ENCODE measurements around the gene NRG3. TPM values are rescaled to one million over a fixed set of nuclear protein-coding genes. Genes with fewer than 3 reads are reported as not detected.
"Not testable (repeated sequence)": the region's sequence is repeated elsewhere in the genome, so short reads cannot be mapped to it uniquely, and the experiment has no call there.

Gene NRG3
- total and polyA plus RNA-seq, 11 donors: 0.11 to 0.41 (median 0.27) TPM; not detected in 7

DNA sequence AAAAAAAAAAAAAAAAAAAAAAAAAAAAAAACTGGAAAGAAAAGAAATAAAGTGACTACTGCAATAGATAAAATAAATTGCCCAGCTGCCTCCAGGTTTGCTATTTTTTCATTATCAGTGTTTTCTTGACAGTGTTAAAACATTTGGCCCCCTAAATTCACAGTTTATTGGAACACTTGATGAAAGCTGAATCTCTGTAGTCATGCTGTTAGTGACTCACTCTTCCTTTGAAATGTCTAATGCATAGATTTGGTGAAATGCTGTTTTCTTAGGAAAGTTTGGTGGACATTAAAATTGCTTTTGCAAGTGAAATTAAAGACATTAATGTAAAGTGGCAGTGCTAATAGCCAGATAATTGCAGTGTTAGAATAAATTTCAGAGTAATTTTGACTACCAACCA is 785.2 kb downstream of the NRG3 start:
- intact Hi-C loops (cut with DNase I): no loop called here

DNA sequence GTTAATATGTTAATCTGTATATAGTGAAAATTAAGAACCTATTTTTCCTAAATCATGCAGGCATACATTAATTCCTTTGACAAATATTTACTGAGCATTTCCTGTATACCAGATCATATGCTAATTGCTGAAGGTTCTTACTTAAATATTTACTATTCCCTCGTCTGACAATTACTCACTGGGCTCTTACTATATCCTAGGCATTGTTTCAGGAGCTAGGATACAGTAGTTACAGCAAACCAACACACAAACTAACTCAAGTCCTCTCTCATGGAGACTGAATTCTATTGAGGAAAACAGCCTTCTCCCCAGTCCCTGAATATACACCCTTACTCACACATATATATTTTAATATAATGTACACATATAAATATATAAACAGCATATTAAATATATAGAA is 786.0 kb downstream of the NRG3 start:
- whole genome bisulfite sequencing, 4 donors: 21 to 46% (median 28%) methylated on average over 1 of the region's 1 CpG
- no peak for ATAC-seq
- no peaks in the 10 kb centered on the region for H3K9me3 ChIP-seq
- no peak for TF ChIP-seq POLR2A (IDR thresholded peaks at IDR 0.05)
- TF ChIP-seq, protein P1, sequence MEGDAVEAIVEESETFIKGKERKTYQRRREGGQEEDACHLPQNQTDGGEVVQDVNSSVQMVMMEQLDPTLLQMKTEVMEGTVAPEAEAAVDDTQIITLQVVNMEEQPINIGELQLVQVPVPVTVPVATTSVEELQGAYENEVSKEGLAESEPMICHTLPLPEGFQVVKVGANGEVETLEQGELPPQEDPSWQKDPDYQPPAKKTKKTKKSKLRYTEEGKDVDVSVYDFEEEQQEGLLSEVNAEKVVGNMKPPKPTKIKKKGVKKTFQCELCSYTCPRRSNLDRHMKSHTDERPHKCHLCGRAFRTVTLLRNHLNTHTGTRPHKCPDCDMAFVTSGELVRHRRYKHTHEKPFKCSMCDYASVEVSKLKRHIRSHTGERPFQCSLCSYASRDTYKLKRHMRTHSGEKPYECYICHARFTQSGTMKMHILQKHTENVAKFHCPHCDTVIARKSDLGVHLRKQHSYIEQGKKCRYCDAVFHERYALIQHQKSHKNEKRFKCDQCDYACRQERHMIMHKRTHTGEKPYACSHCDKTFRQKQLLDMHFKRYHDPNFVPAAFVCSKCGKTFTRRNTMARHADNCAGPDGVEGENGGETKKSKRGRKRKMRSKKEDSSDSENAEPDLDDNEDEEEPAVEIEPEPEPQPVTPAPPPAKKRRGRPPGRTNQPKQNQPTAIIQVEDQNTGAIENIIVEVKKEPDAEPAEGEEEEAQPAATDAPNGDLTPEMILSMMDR (IDR thresholded peaks at IDR 0.05): no peak
- intact Hi-C loops (cut with DNase I): no loop called here
- DNase-seq: no peak
- H3K4me3 ChIP-seq: no peak overlapping the region
- no peaks in the 10 kb centered on the region for H3K36me3 ChIP-seq
- no peak overlapping the region for H3K27ac ChIP-seq
- no peaks in the 10 kb centered on the region for H3K27me3 ChIP-seq
- no peaks in the 10 kb centered on the region for H3K4me1 ChIP-seq

More for the DNA sequence above, 785.2 kb downstream of the NRG3 start:
- ATAC-seq (no peak), DNase-seq (no peak)
- TF ChIP-seq, protein P1 (IDR thresholded peaks at IDR 0.05): no peak
- no peak for TF ChIP-seq POLR2A (IDR thresholded peaks at IDR 0.05)
- no peaks in the 10 kb centered on the region for H3K27me3 ChIP-seq
- H3K27ac ChIP-seq: no peak overlapping the region
- no peak overlapping the region for H3K4me3 ChIP-seq
- no peaks in the 10 kb centered on the region for H3K4me1 ChIP-seq
- no peaks in the 10 kb centered on the region for H3K36me3 ChIP-seq
- no peaks in the 10 kb centered on the region for H3K9me3 ChIP-seq

DNA sequence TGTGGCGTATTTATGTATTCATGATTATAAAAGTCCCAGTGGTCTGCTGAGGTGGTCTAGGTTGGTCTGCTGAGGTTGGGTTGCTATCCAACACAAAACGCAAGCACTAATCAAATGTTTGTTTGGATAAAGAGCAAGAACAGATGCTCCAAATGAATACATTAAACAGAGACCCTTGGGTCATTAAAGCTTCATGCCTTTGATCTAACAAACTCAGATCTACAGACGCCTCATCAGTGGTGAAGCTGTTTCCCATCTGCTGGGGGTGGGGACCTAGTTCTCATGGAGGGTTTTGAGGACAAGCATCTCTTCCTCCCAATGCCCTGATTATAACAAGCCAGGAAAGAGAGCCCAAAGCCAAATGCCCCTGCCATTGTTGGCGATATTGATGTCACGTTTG is 786.7 kb downstream of the NRG3 start:
- no peak for ATAC-seq
- 83 to 87% (median 85%) methylated on average over 5 of the region's 5 CpGs for WGBS, 4 donors
- Histone ChIP-seq H3K36me3 (no peaks in the 10 kb centered on the region), H3K4me3 (no peak overlapping the region), H3K9me3 (no peaks in the 10 kb centered on the region), H3K4me1 (no peaks in the 10 kb centered on the region), H3K27ac (no peak overlapping the region), H3K27me3 (no peaks in the 10 kb centered on the region)
- DNase-seq: no peak
- no peak for TF ChIP-seq POLR2A (IDR thresholded peaks at IDR 0.05)
- intact Hi-C loops (cut with DNase I): no loop called here

DNA sequence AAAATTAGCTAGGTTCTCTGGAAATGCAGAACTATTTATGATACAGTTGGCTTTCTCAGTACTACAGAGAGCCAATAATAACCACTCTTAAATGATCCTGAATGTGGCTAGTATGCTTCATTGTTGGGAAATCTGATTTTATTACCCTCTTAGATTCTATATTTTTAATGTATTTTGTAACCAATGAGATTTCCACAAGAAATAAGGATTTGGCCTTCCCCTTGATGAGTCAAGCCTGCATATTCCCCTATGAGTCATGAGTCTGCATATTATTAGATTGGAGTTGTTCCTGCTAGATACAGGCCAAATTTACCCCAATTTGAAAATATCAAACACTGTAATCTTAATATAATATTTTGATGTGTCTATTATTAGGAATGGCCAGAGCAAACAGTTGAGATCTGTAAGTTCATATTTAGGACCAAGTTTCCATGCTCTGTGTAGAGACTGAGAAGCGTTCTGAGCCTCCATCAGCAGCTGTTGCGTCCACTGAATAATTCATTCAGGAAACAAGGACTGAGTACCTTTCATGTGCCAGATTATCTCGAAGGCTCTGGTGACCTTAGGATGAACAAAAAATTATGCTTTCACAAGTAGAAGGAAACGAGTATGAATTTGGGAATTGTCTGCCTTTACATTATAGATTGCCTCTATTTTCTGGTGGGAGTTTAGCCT is 793.4 kb downstream of the NRG3 start:
- intact Hi-C loops (cut with DNase I): no loop called here
- DNase-seq (no peak), ATAC-seq (peak in 2 of 4 donors; percentile 30 to 67)
- WGBS, 4 donors: 53 to 64% (median 59%) methylated on average over 4 of the region's 4 CpGs
- Histone ChIP-seq H3K4me3 (no peak overlapping the region), H3K36me3 (no peaks in the 10 kb centered on the region), H3K4me1 (peaks cover 0 to 8% (median 0%) of the 10 kb centered on the region in 12 donors), H3K27ac (peak overlapping the region in 1 of 12 donors; percentile 29), H3K27me3 (no peaks in the 10 kb centered on the region), H3K9me3 (no peaks in the 10 kb centered on the region)
- no peak for TF ChIP-seq POLR2A (IDR thresholded peaks at IDR 0.05)
- TF ChIP-seq, protein P1 (IDR thresholded peaks at IDR 0.05): no peak

DNA sequence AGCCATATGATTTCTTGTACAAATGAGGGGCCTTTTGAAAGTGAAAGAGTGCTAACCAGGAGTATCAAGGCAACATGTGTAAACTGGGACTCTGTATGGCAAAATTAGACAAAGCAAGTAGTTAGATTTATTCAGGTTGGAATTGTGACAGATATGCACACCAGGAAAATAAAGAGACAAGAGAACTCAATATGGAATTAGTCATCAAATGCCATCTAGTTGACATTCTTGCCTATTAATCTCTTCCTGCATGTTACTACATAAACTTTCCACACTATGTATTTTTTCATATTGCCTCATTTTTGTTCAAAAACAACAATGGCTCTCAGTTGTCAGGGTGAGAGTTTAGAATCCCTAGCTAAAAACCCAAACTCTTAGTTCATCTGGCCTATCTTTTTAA is 799.0 kb downstream of the NRG3 start:
- Histone ChIP-seq H3K4me3 (no peak overlapping the region), H3K36me3 (no peaks in the 10 kb centered on the region), H3K9me3 (peaks cover 0 to 12% (median 2%) of the 10 kb centered on the region in 12 donors), H3K27me3 (no peaks in the 10 kb centered on the region), H3K4me1 (no peaks in the 10 kb centered on the region), H3K27ac (no peak overlapping the region)
- intact Hi-C loops (cut with DNase I): no loop called here
- TF ChIP-seq, protein P1 (IDR thresholded peaks at IDR 0.05): no peak
- TF ChIP-seq POLR2A (IDR thresholded peaks at IDR 0.05): no peak
- ATAC-seq (no peak), DNase-seq (no peak)

DNA sequence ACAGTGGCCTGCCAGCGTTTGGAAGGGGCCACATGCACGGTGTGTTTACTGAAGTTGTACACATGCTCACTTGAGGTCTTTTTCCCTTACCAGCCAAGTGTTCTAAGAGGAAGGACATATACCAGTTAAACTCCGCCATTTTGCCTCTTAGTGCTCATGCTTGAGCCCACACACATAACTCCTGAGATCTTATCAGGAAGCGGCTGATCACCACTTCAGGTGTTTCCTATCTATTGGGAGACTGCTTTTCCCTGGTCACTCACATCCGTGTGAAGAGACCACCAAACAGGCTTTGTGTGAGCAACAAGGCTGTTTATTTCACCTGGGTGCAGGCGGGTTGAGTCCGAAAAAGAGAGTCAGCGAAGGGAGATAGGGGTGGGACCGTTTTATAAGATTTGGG is 802.9 kb downstream of the NRG3 start:
- H3K27ac ChIP-seq; H3K36me3 ChIP-seq; H3K27me3 ChIP-seq; intact Hi-C loops (cut with DNase I); H3K4me3 ChIP-seq; H3K4me1 ChIP-seq; ATAC-seq; DNase-seq: not testable (repeated sequence)
- H3K9me3 ChIP-seq: peaks cover 0 to 12% (median 2%) of the 10 kb centered on the region in 12 donors
- WGBS, 4 donors: 83 to 91% (median 89%) methylated on average over 9 of the region's 9 CpGs

DNA sequence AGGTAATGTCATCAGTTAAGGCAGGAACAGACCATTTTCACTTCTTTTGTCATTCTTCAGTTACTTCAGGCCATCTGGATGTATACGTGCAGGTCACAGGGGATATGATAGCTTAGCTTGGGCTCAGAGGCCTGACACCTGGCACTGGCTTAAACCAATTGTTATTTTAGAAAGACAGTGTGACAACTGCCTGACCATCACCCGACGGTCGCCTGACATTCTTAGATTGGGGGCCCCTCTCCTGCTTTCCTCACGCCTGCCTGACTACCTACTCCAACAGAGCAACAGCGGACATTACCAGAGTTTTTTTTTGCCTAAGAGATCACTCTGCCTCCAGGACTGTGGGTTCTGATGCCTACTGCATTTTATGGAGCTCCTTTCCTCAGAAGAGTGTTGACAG is 803.5 kb downstream of the NRG3 start:
- H3K27me3 ChIP-seq; H3K4me1 ChIP-seq; H3K27ac ChIP-seq; intact Hi-C loops (cut with DNase I); ATAC-seq; H3K36me3 ChIP-seq; H3K4me3 ChIP-seq; DNase-seq: not testable (repeated sequence)
- H3K9me3 ChIP-seq: peaks cover 0 to 12% (median 2%) of the 10 kb centered on the region in 12 donors
- WGBS, 4 donors: 66 to 71% (median 68%) methylated on average over 6 of the region's 6 CpGs
